K562 treated with DMSO at 1 percent for 48 hours (cell line): Measurements from ENCODE around the gene OPN1SW. TPM values are rescaled to one million over a fixed set of nuclear protein-coding genes. Genes with fewer than 3 reads are reported as not detected.

Experiments
- total RNA-seq: library from RNA; unstranded; fragments of 300-600 nt; gene quantifications from 2 replicates; pipeline ENCODE4 v1.2.3, GENCODE V29; 2022; ENCODE audit warnings: low replicate concordance; ENCODE audit errors: extremely low read depth

Gene OPN1SW
- not detected in 2 replicates for total RNA-seq

GRCh38 chr7:128775744-128776474, at the start of gene OPN1SW:
TSS of gene OPN1SW (minus strand) at chr7:128775794. CDS start at chr7:128775781, 13 bp downstream.

GRCh38 chr7:128791121-128791971, 15.8 kb upstream of the OPN1SW start, which contains the start of gene CCDC136:
TSS of gene CCDC136 (plus strand) at chr7:128791968. CDS start at chr7:128792412, 444 bp downstream.

GRCh38 chr7:128739048-128739962, 36.3 kb downstream of the OPN1SW start, which contains the start of gene CALU:
TSS of gene CALU (plus strand) at chr7:128739359. CDS start at chr7:128748584, 9,225 bp downstream.

Other genes starting within 250 kb of the OPN1SW start
- not detected in 2 replicates for gene GARIN1A, start 103.5 kb downstream of the OPN1SW start, total RNA-seq
- 128 TPM in 1 of 2 replicates, not detected in the other for gene CALU, start 36.4 kb downstream of the OPN1SW start, total RNA-seq
- not detected in 2 replicates for gene CCDC136, start 16.2 kb upstream of the OPN1SW start, total RNA-seq
- 50.6 TPM in 1 of 2 replicates, not detected in the other for gene FLNC, start 54.6 kb upstream of the OPN1SW start, total RNA-seq
- gene ATP6V1F, start 87.1 kb upstream of the OPN1SW start, total RNA-seq: not detected in 2 replicates
- gene KCP, start 134.9 kb upstream of the OPN1SW start, total RNA-seq: not detected in 2 replicates
- gene IRF5, start 162.1 kb upstream of the OPN1SW start, total RNA-seq: not detected in 2 replicates